Endothelial cell of umbilical vein (primary cell): ENCODE measurements around the gene DPP10. TPM values are rescaled to one million over a fixed set of nuclear protein-coding genes. Genes with fewer than 3 reads are reported as not detected.

Experiments
- BruUV-seq: library from RNA; stranded (reverse); fragments of 400-500 nt; replicated peaks from 2 replicates; lab custom pipeline; 2021; lab: Mats Ljungman, UMichigan
- CTCF ChIA-PET: fragments of 300-600, 350-600 bp; sonication (Branson Sonifier 250); formaldehyde crosslinking; loops from one replicate; lab custom pipeline; 2021; ENCODE audit warnings: antibody characterized with exemption, inconsistent platforms; lab: Charles Lee
- POLR2A ChIA-PET: fragments of 300-600, 350-600 bp; sonication (Branson Sonifier 250); formaldehyde crosslinking; loops from one replicate; lab custom pipeline; 2021; ENCODE audit warnings: antibody characterized with exemption, inconsistent platforms; lab: Charles Lee
- DNase-seq: peaks from one replicate; pipeline ENCODE4 v3.0.0-alpha.2; 2011; ENCODE audit warnings: low read depth, low spot score
- FAIRE-seq: peaks from 2 replicates; lab custom pipeline; 2011; peaks lifted over from hg19 to GRCh38; lab: Jason Lieb, UNC
- H2AFZ ChIP-seq: 2 replicates; pipeline ENCODE4 v1.6.0; 2012; ENCODE audit warnings: low read depth, low read length, control low read depth, inconsistent platforms
- H3K27ac ChIP-seq: 2 replicates; pipeline ENCODE4 v1.5.1; 2011; ENCODE audit warnings: low read depth, mild to moderate bottlenecking, control low read depth, low read length, moderate library complexity; ENCODE audit not compliant: insufficient read depth
- H3K27me3 ChIP-seq, 2 experiments: 2 replicates each; pipeline versions ENCODE4 v1.6.0 to v1.6.1; 2011; ENCODE audit warnings: low read length in 2 of 2, mixed read lengths in 1 of 2; ENCODE audit not compliant: control insufficient read depth in 2 of 2, insufficient read depth in 2 of 2
- H3K36me3 ChIP-seq, 2 experiments: 2 replicates in 1 of 2; 3 replicates in 1 of 2; pipeline ENCODE4 v1.5.1; 2011; ENCODE audit warnings: low read length in 2 of 2, mild to moderate bottlenecking in 1 of 2, moderate library complexity in 1 of 2; ENCODE audit not compliant: control insufficient read depth in 2 of 2, insufficient read depth in 2 of 2; ENCODE audit errors: extremely low read depth in 1 of 2
- H3K4me1 ChIP-seq: 3 replicates; pipeline ENCODE4 v1.5.1; 2011; ENCODE audit warnings: mild to moderate bottlenecking, low read length; ENCODE audit not compliant: control insufficient read depth, insufficient read depth; ENCODE audit errors: extremely low read depth
- H3K4me2 ChIP-seq: 2 replicates; pipeline ENCODE4 v1.6.1; 2011; ENCODE audit warnings: low read length, control low read depth, mixed read lengths; ENCODE audit not compliant: insufficient read depth
- H3K4me3 ChIP-seq, 3 experiments: fragments of 200-600 bp in 1 of 3; sonication (generic), shearing (Covaris generic) in 1 of 3; replicated peaks in 1 of 3; 2 replicates each; pipeline ENCODE4 v1.5.1; 2011 to 2016; ENCODE audit warnings: control low read depth in 3 of 3, low read length in 3 of 3, mild to moderate bottlenecking in 2 of 3, inconsistent platforms in 1 of 3, low read depth in 1 of 3, moderate library complexity in 1 of 3; ENCODE audit not compliant: insufficient read depth in 1 of 3
- H3K79me2 ChIP-seq: 2 replicates; pipeline ENCODE4 v1.6.0; 2012; ENCODE audit warnings: low read length, inconsistent platforms; ENCODE audit not compliant: control insufficient read depth, insufficient read depth
- H3K9ac ChIP-seq: replicated peaks from 2 replicates; pipeline ENCODE3; 2011; ENCODE audit warnings: low read length, control low read depth; ENCODE audit not compliant: insufficient read depth; ENCODE audit errors: extremely low read depth
- H3K9me1 ChIP-seq: replicated peaks from 3 replicates; pipeline ENCODE4 v1.6.0; 2011; ENCODE audit warnings: mild to moderate bottlenecking, low read length; ENCODE audit not compliant: control insufficient read depth, insufficient read depth; ENCODE audit errors: extremely low read depth
- H3K9me3 ChIP-seq: replicated peaks from 2 replicates; pipeline ENCODE4 v1.5.1; 2012; ENCODE audit warnings: low read length, inconsistent platforms; ENCODE audit not compliant: control insufficient read depth, insufficient read depth
- H4K20me1 ChIP-seq: replicated peaks from 2 replicates; pipeline ENCODE3; 2011; ENCODE audit warnings: mild to moderate bottlenecking, low read length; ENCODE audit not compliant: control insufficient read depth, insufficient read depth; ENCODE audit errors: extremely low read depth
- FOS ChIP-seq: IDR thresholded peaks from 2 replicates; pipeline ENCODE4 v1.6.1; 2011; ENCODE audit warnings: mild to moderate bottlenecking, low read length, moderate library complexity, borderline replicate concordance; ENCODE audit not compliant: insufficient read depth
- JUN ChIP-seq: IDR thresholded peaks from 2 replicates; pipeline ENCODE4 v1.6.1; 2011; ENCODE audit warnings: borderline replicate concordance, low read depth; ENCODE audit not compliant: insufficient read length, insufficient read depth
- MYC ChIP-seq: IDR thresholded peaks from one replicate; pipeline ENCODE4 v1.6.1; 2011; ENCODE audit warnings: mild to moderate bottlenecking, low read depth, low read length
- POLR2A ChIP-seq: IDR thresholded peaks from 2 replicates; pipeline ENCODE4 v1.6.1; 2012; ENCODE audit warnings: low read depth, mild to moderate bottlenecking, control low read depth, low read length
- POLR2AphosphoS5 ChIP-seq: IDR thresholded peaks from 2 replicates; pipeline ENCODE4 v1.6.1; 2012; ENCODE audit warnings: low read depth, mild to moderate bottlenecking, control low read depth, low read length, moderate library complexity; ENCODE audit not compliant: insufficient read depth
- dilution Hi-C: fragments of 300-500 bp; cut with MboI; formaldehyde crosslinking; loops from one replicate; pipeline ENCODE4 v1.15.0; 2019; ENCODE audit warnings: low sequenced_read_pairs; ENCODE audit not compliant: extremely low pct_ligation_motif_present
- intact Hi-C: fragments of 100-400 bp; cut with micrococcal nuclease; formaldehyde crosslinking; loops from one replicate; pipeline ENCODE4 v1.10.0; 2022
- polyA plus RNA-seq, 4 experiments: library from polyadenylated mRNA; depleted of rRNA in 3 of 4; stranded (reverse) in 3 of 4; unstranded in 1 of 4; fragments of >200 nt; gene quantifications; 2 replicates each; pipeline versions ENCODE4 v1.2.1 to v1.2.3, GENCODE V29; 2011 to 2012; ENCODE audit warnings: missing spikeins in 1 of 4
- total RNA-seq: library from RNA; stranded (reverse); gene quantifications from 2 replicates; pipeline ENCODE4 v1.2.3, GENCODE V29; 2021
- TF ChIP-seq, protein P1 (sequence below): IDR thresholded peaks from 2 replicates; pipeline ENCODE4 v1.6.1; 2011; ENCODE audit not compliant: insufficient read depth, insufficient read length
- TF ChIP-seq, protein P2 (sequence below), 2 donors: IDR thresholded peaks; 1 replicate in 1 of 2; 2 replicates in 1 of 2; pipeline ENCODE4 v1.5.1; 2011; ENCODE audit warnings: low read length in 2 of 2, mild to moderate bottlenecking in 2 of 2, moderate library complexity in 2 of 2, control low read depth in 1 of 2, inconsistent platforms in 1 of 2, low read depth in 1 of 2; ENCODE audit not compliant: insufficient read depth in 1 of 2; ENCODE audit errors: extremely low read depth in 1 of 2

Gene DPP10
- total and polyA plus RNA-seq, 2 donors (not counting 3 experiments of a cell fraction or from before 2014, with no cell fraction given), result not detected

DNA sequence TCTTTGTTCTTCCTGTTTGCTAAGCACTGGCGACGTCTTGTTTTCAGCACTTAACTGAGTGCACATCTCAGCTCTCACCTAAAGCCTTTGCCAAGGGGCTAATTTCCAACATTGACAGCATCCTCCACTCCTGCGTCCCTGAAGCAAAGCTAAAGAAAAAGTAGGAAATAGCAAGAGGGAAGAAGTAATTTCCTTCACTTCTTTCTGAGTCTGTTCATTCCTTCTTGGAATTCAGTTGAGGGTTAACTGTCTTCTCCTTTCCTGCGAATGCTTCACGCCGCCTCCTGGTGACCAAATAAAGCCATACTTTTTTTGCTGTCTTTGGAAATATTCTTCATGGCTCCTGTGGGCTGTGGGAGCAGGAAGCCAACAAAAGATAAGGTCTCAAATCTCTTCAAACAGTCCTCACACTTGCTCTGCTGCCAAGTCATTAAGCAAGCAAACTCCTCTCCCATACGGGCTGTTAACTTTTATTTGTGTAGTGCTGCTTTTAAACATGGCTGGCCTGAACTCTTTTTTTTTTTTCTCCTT is 100.9 kb downstream of the DPP10 start:
- DNase-seq (no peak), FAIRE-seq (no peak)
- dilution Hi-C loops, result no loop called here
- ChIA-PET CTCF (no interaction called here), POLR2A (no interaction called here)
- Histone ChIP-seq H3K79me2 (no peaks in the 10 kb centered on the region), H3K9me3 (peaks cover 1% of the 10 kb centered on the region), H2AFZ (no peak overlapping the region), H3K36me3 (no peaks in the 10 kb centered on the region), H3K27me3 (no peaks in the 10 kb centered on the region), H3K9ac (no peak overlapping the region), H3K4me1 (no peaks in the 10 kb centered on the region), H3K4me2 (no peak overlapping the region), H3K9me1 (no peaks in the 10 kb centered on the region), H4K20me1 (no peaks in the 10 kb centered on the region), H3K4me3 (no peak overlapping the region), H3K27ac (no peak overlapping the region)
- TF ChIP-seq, protein P1, sequence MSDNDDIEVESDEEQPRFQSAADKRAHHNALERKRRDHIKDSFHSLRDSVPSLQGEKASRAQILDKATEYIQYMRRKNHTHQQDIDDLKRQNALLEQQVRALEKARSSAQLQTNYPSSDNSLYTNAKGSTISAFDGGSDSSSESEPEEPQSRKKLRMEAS, result no peak
- TF ChIP-seq, protein P2, sequence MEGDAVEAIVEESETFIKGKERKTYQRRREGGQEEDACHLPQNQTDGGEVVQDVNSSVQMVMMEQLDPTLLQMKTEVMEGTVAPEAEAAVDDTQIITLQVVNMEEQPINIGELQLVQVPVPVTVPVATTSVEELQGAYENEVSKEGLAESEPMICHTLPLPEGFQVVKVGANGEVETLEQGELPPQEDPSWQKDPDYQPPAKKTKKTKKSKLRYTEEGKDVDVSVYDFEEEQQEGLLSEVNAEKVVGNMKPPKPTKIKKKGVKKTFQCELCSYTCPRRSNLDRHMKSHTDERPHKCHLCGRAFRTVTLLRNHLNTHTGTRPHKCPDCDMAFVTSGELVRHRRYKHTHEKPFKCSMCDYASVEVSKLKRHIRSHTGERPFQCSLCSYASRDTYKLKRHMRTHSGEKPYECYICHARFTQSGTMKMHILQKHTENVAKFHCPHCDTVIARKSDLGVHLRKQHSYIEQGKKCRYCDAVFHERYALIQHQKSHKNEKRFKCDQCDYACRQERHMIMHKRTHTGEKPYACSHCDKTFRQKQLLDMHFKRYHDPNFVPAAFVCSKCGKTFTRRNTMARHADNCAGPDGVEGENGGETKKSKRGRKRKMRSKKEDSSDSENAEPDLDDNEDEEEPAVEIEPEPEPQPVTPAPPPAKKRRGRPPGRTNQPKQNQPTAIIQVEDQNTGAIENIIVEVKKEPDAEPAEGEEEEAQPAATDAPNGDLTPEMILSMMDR (IDR thresholded peaks at IDR 0.05; ENCODE audit: extremely low read depth in 1 of 2, insufficient read depth in 1 of 2, low read depth in 1 of 2, low read length in 2 of 2), result no peak
- no peak for TF ChIP-seq JUN
- TF ChIP-seq POLR2AphosphoS5, result no peak
- TF ChIP-seq POLR2A, result no peak
- no peak for TF ChIP-seq FOS
- TF ChIP-seq MYC, result no peak
- intact Hi-C loops, result no loop called here
- BruUV-seq, result no TSS peak
